Measurements from ENCODE around the gene ZNF311. TPM values are rescaled to one million over a fixed set of nuclear protein-coding genes. Genes with fewer than 3 reads are reported as not detected.

The ZNF311 gene
- total and polyA plus RNA-seq, 9 of the 15 experiments (the other 6 are each of a cell fraction or from before 2014, with no cell fraction given), result 5.1 to 10.0 (median 7.5) TPM

- peak in 1 of 2 experiments; percentile 54; a peak in 1 of 4 replicates for TF ChIP-seq TEAD1 (CRISPR knock-in tag; IDR thresholded peaks at IDR 0.05)
- peak; percentile 52; the same call in 1 of the 2 replicates for TF ChIP-seq ZBTB17 (CRISPR knock-in tag; IDR thresholded peaks at IDR 0.05)
- TF ChIP-seq MEF2A (IDR thresholded peaks at IDR 0.05; ENCODE audit: control insufficient read depth, low read depth, low read length), result 0 out of 2 replicates have a peak, but pooled peaks have one; percentile 17
- TF ChIP-seq NR4A1 (CRISPR knock-in tag; IDR thresholded peaks at IDR 0.05), result no peak
- TF ChIP-seq NR4A1 (tag; IDR thresholded peaks at IDR 0.05), result no peak
- no peak for TF ChIP-seq ZKSCAN3 (CRISPR knock-in tag; IDR thresholded peaks at IDR 0.05)
- TF ChIP-seq PATZ1 (CRISPR knock-in tag; IDR thresholded peaks at IDR 0.05; ENCODE audit: borderline replicate concordance), result no peak
- no peak for TF ChIP-seq ETV6 (IDR thresholded peaks at IDR 0.05; ENCODE audit: borderline replicate concordance in 1 of 2, low read depth in 2 of 2, low read length in 1 of 2)
- no peak for TF ChIP-seq ETV6 (CRISPR knock-in tag; IDR thresholded peaks at IDR 0.05; ENCODE audit: borderline replicate concordance)
- peak; percentile 83; the same call in 1 of the 2 replicates for TF ChIP-seq XRCC5 (IDR thresholded peaks at IDR 0.05; ENCODE audit: low read depth, low read length)
- TF ChIP-seq PRPF4 (IDR thresholded peaks at IDR 0.05; ENCODE audit: insufficient read depth, low read depth, low read length, poor library complexity, severe bottlenecking), result no peak
- peak; percentile 72 for TF ChIP-seq CXXC5 (CRISPR knock-in tag; IDR thresholded peaks at IDR 0.05)
- TF ChIP-seq FOXM1 (IDR thresholded peaks at IDR 0.05; ENCODE audit: low read depth), result no peak; the same call in 1 of the 2 replicates
- TF ChIP-seq FOXM1 (CRISPR knock-in tag; IDR thresholded peaks at IDR 0.05; ENCODE audit: low read depth), result no peak
- TF ChIP-seq RBFOX2 (IDR thresholded peaks at IDR 0.05; ENCODE audit: low read depth, low read length), result peak; percentile 54; the same call in 1 of the 2 replicates
- 0 out of 2 replicates have a peak, but pooled peaks have one; percentile 4 for TF ChIP-seq ZNF707 (CRISPR knock-in tag; conservative IDR thresholded peaks at IDR 0.05)
- no peak for TF ChIP-seq ZNF23 (CRISPR knock-in tag; IDR thresholded peaks at IDR 0.05)
- TF ChIP-seq RCOR1 (IDR thresholded peaks at IDR 0.05; ENCODE audit: borderline replicate concordance in 1 of 2, low read depth in 2 of 2, low read length in 2 of 2), result peak in 1 of 2 experiments; percentile 34; a peak in 2 of 4 replicates
- TF ChIP-seq MED1 (CRISPR knock-in tag; IDR thresholded peaks at IDR 0.05; ENCODE audit: borderline replicate concordance), result no peak
- TF ChIP-seq RAD21 (CRISPR knock-in tag; conservative IDR thresholded peaks at IDR 0.05 in 1 of 2, IDR thresholded peaks at IDR 0.05 in 1 of 2), result peak; percentile 88 to 93
- 0 out of 2 replicates have a peak, but pooled peaks have one; percentile 47 for TF ChIP-seq HOXB6 (CRISPR knock-in tag; IDR thresholded peaks at IDR 0.05; ENCODE audit: borderline replicate concordance)
- TF ChIP-seq JUND (IDR thresholded peaks at IDR 0.05; ENCODE audit: borderline replicate concordance, low read depth, low read length), result peak; percentile 40; the same call in 1 of the 2 replicates
- peak; percentile 68; the same call in 2 of the 3 replicates for TF ChIP-seq JUND (tag; IDR thresholded peaks at IDR 0.05; ENCODE audit: borderline replicate concordance, low read depth, low read length)
- peak in 1 of 2 experiments; percentile 33; a peak in 1 of 4 replicates for TF ChIP-seq NONO (IDR thresholded peaks at IDR 0.05; ENCODE audit: low read depth in 2 of 2, low read length in 1 of 2)
- TF ChIP-seq HNRNPLL (IDR thresholded peaks at IDR 0.05; ENCODE audit: low read depth, low read length, poor library complexity, severe bottlenecking), result peak; percentile 64
Measured at GRCh38 chr6:29016559-29017427, 11.7 kb upstream of the ZNF311 start (continued).
